Panc1 (cell line): ENCODE measurements around the gene PCBD1. TPM values are rescaled to one million over a fixed set of nuclear protein-coding genes. Genes with fewer than 3 reads are reported as not detected.

Source experiments
- ATAC-seq: fragments of 200-7000 bp; cut with Tn5 transposase; 2 replicates; pipeline ENCODE4 v1.9.1; 2020; ENCODE audit warnings: mild to moderate bottlenecking, moderate library complexity
- BruUV-seq: library from RNA; stranded (reverse); fragments of 400-500 nt; replicated peaks from 2 replicates; lab custom pipeline; 2021; lab: Mats Ljungman, UMichigan
- CTCF ChIA-PET: fragments of 300-600 bp; sonication (Branson Sonifier 250); formaldehyde crosslinking; loops from one replicate; lab custom pipeline; 2022; ENCODE audit warnings: antibody characterized with exemption; lab: Charles Lee
- POLR2A ChIA-PET: fragments of 300-600 bp; sonication (Branson Sonifier 250); formaldehyde crosslinking; loops from one replicate; lab custom pipeline; 2022; ENCODE audit warnings: antibody characterized with exemption; lab: Charles Lee
- DNase-seq: peaks from one replicate; pipeline ENCODE4 v3.0.0-alpha.2; 2010; ENCODE audit warnings: low read depth, low spot score
- H3K27ac ChIP-seq: 2 replicates; pipeline ENCODE4 v1.5.1; 2011; ENCODE audit warnings: mild to moderate bottlenecking, low read length, inconsistent platforms
- H3K27me3 ChIP-seq: fragments of 200-500 bp; sonication (Bioruptor generic); 2 replicates; pipeline ENCODE4 v1.6.0; 2014; ENCODE audit warnings: low read length, inconsistent platforms; ENCODE audit not compliant: control insufficient read depth, insufficient read depth
- H3K36me3 ChIP-seq: fragments of 200-500 bp; sonication (Bioruptor generic); 2 replicates; pipeline ENCODE4 v1.5.1; 2014; ENCODE audit warnings: inconsistent platforms, mild to moderate bottlenecking, low read length, moderate library complexity; ENCODE audit not compliant: control insufficient read depth, insufficient read depth
- H3K4me1 ChIP-seq: 2 replicates; pipeline ENCODE4 v1.5.1; 2011; ENCODE audit warnings: inconsistent platforms, mild to moderate bottlenecking, low read length, moderate library complexity; ENCODE audit not compliant: control insufficient read depth, insufficient read depth
- H3K4me3 ChIP-seq, 2 experiments: 2 replicates each; pipeline ENCODE4 v1.5.1; 2011 to 2012; ENCODE audit warnings: low read depth in 2 of 2, low read length in 2 of 2, mild to moderate bottlenecking in 2 of 2, inconsistent platforms in 1 of 2, moderate library complexity in 1 of 2
- H3K9me3 ChIP-seq: fragments of 200-500 bp; sonication (Bioruptor generic); 2 replicates; pipeline ENCODE4 v1.5.1; 2014; ENCODE audit warnings: low read depth, mild to moderate bottlenecking, inconsistent platforms, low read length, moderate library complexity; ENCODE audit not compliant: control insufficient read depth, insufficient read depth
- CTCF ChIP-seq: fragments of 450-650 bp; IDR thresholded peaks from 2 replicates; pipeline ENCODE4 v1.5.1; 2017; ENCODE audit warnings: mild to moderate bottlenecking
- POLR2AphosphoS5 ChIP-seq: IDR thresholded peaks from 2 replicates; pipeline ENCODE4 v1.6.1; 2012; ENCODE audit warnings: mild to moderate bottlenecking, low read depth, low read length, moderate library complexity
- SIN3A ChIP-seq: IDR thresholded peaks from 2 replicates; pipeline ENCODE4 v1.6.1; 2012; ENCODE audit warnings: low read depth, mild to moderate bottlenecking, low read length, moderate library complexity, borderline replicate concordance; ENCODE audit not compliant: insufficient read depth
- TCF7L2 ChIP-seq: IDR thresholded peaks from 2 replicates; pipeline ENCODE4 v1.6.1; 2011; ENCODE audit warnings: mild to moderate bottlenecking, low read depth, low read length, inconsistent platforms
- in situ Hi-C: cut with HindIII; loops from 2 replicates; pipeline ENCODE4 v1.10.0; 2016; ENCODE audit warnings: low sequenced_read_pairs, low pct_unique_long_range_greater_than_20kb
- intact Hi-C: fragments of 100-400 bp; cut with micrococcal nuclease; formaldehyde crosslinking; loops from one replicate; pipeline ENCODE4 v1.10.0; 2022; ENCODE audit not compliant: unreplicated experiment
- total RNA-seq: library from RNA; stranded (reverse); gene quantifications from one replicate; pipeline ENCODE4 v1.2.1, GENCODE V29; 2021; ENCODE audit not compliant: unreplicated experiment
- TF ChIP-seq, protein P1 (sequence below), 2 experiments: IDR thresholded peaks; 2 replicates each; pipeline ENCODE4 v1.6.1; 2011 to 2012; ENCODE audit warnings: low read depth in 2 of 2, control low read depth in 1 of 2, low read length in 1 of 2, mild to moderate bottlenecking in 1 of 2, moderate library complexity in 1 of 2; ENCODE audit not compliant: insufficient read depth in 1 of 2

The PCBD1 gene
- total RNA-seq, 1 experiment from 2014 or later = 122 TPM

DNA sequence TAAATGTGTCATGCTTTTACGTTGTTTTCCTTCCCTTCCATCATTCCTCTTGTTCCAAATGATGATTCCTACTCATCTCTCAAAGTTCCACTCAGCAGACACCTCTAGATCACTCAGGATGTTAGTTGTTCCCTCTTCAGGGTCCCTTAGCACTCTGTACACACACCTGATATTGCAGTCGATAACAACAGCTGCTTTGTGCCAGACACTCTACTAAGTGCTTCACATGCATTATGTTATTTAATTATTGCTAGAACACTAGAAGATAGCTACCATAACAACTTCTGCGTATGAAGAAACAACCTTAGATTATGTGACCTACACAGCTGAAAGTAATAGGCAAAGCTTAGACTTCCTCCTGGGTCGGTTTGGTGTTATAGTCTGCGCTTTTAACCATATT lies 29.6 kb downstream of the PCBD1 start:
- no peaks in the 10 kb centered on the region for H3K4me1 ChIP-seq
- no peak for TF ChIP-seq CTCF
- no peak for TF ChIP-seq TCF7L2
- no peak for TF ChIP-seq POLR2AphosphoS5
- no peak for TF ChIP-seq SIN3A
- TF ChIP-seq, protein P1, sequence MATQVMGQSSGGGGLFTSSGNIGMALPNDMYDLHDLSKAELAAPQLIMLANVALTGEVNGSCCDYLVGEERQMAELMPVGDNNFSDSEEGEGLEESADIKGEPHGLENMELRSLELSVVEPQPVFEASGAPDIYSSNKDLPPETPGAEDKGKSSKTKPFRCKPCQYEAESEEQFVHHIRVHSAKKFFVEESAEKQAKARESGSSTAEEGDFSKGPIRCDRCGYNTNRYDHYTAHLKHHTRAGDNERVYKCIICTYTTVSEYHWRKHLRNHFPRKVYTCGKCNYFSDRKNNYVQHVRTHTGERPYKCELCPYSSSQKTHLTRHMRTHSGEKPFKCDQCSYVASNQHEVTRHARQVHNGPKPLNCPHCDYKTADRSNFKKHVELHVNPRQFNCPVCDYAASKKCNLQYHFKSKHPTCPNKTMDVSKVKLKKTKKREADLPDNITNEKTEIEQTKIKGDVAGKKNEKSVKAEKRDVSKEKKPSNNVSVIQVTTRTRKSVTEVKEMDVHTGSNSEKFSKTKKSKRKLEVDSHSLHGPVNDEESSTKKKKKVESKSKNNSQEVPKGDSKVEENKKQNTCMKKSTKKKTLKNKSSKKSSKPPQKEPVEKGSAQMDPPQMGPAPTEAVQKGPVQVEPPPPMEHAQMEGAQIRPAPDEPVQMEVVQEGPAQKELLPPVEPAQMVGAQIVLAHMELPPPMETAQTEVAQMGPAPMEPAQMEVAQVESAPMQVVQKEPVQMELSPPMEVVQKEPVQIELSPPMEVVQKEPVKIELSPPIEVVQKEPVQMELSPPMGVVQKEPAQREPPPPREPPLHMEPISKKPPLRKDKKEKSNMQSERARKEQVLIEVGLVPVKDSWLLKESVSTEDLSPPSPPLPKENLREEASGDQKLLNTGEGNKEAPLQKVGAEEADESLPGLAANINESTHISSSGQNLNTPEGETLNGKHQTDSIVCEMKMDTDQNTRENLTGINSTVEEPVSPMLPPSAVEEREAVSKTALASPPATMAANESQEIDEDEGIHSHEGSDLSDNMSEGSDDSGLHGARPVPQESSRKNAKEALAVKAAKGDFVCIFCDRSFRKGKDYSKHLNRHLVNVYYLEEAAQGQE (IDR thresholded peaks at IDR 0.05; ENCODE audit: insufficient read depth in 1 of 2, low read depth in 2 of 2, low read length in 1 of 2) = no peak
- no peak overlapping the region for H3K4me3 ChIP-seq
- intact Hi-C loops (no loop called here), in situ Hi-C loops (no loop called here)
- H3K36me3 ChIP-seq = peaks cover 17% of the 10 kb centered on the region
- CTCF ChIA-PET = no interaction called here
- H3K27ac ChIP-seq = no peak overlapping the region
- no peak for DNase-seq
- no TSS peak for BruUV-seq
- ATAC-seq = no peak
- H3K9me3 ChIP-seq = no peaks in the 10 kb centered on the region
- no peaks in the 10 kb centered on the region for H3K27me3 ChIP-seq
- POLR2A ChIA-PET = no interaction called here

- TF ChIP-seq POLR2AphosphoS5 (no peak), TCF7L2 (no peak), SIN3A (no peak), CTCF (no peak)
- TF ChIP-seq, protein P1 (IDR thresholded peaks at IDR 0.05; ENCODE audit: insufficient read depth in 1 of 2, low read depth in 2 of 2, low read length in 1 of 2) = no peak
- Histone ChIP-seq H3K9me3 (no peaks in the 10 kb centered on the region), H3K36me3 (peaks cover 17% of the 10 kb centered on the region), H3K4me3 (no peak overlapping the region), H3K27me3 (no peaks in the 10 kb centered on the region), H3K27ac (no peak overlapping the region), H3K4me1 (0 out of 2 replicates have a peak, but pooled peaks cover 3% of the 10 kb centered on the region)
- ATAC-seq = no peak
- intact Hi-C loops (no loop called here), in situ Hi-C loops (no loop called here)
- ChIA-PET CTCF (no interaction called here), POLR2A (interaction anchor here (1.0 kb wide), 1 partner anchor 28 kb away, joined by 3 read pairs; no protein-coding TSS in a partner anchor)
- no TSS peak for BruUV-seq
- DNase-seq = no peak
These were observed 31.9 kb downstream of the PCBD1 start for GRCh38 chr10:70856454-70856853.
